Hematopoietic multipotent progenitor cell treated with erythropoietin and hydrocortisone succinate and interleukin-3 and kit ligand, for 6 days (in vitro differentiated cells): ENCODE measurements around the gene EXOC6B.
"Not testable (repeated sequence)": the region's sequence is repeated elsewhere in the genome, so short reads cannot be mapped to it uniquely, and the experiment has no call there.

Experiments used
- DNase-seq: peaks from one replicate; pipeline ENCODE4 v3.0.0-alpha.2; 2015

EXOC6B gene

DNA sequence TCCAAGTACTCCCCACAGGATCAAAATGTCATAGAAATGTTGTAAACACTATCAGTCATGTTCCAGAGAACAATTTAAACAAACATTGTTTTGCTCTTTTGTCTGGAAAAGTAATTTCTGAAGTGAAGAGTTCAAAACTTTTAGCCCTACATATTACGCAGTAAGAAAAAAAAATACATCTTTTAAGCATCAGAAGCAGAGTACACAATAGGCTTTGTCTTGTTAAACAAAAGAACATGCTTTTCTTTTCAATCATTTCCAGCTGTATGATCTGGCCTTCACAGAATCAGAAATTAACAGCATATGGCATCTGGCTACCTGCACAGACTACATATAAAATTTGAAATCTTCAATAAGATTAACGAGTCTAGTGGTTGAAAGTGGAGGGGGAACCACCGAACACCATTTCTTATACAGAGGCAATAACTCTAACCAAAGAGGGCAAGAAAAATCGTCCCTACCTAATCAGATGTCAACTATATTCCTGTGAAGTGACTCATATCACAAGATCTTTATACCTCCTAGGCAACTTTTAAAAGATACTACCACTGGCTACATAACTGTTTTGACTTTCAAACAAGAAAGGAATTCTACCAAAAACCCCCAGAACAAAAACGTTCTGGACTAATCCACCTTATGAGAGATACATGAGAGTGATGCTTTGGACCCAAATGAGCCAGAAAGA is 149.3 kb downstream of the EXOC6B start:
- DNase-seq, result no peak

DNA sequence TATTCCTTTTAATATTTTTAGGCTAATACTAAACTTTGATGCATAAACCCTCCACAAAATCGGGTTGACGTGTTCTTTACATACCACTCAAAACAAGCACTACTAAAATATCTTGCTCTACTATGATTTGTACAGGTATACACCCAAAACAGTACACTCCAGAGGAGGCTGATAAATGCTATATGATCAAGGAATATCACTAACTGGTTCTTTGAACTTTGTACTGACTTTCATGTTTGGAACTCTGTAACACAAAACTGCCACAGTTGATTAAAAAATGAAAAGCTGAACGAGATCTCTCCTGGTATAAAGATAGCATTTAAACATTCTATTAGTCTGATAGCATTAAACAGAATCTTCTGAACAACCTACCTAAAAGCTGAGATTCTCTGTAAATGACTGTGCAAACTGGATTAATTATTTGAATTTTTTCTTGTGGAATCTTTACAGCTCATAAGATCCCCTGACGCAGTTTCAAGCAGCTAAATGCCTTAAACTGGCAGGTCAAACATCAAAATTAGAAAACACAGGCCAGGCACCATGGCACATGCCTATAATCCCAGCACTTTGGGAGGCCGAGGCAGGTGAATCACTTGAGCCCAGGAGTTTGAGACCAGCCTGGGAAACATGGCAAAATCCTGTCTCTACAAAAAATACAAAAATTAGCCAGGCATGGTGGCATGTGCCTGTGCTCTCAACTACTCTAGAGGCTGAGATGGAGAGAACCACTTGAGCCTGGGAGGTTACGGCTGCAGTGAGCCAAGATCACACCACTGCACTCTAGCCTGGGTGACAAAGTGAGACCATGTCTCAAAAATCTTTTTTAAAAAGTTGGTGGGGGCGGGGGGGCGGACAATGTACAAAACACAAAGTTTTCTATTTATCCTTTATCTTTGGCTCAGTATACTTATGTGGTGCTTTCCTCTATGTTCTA is 150.6 kb downstream of the EXOC6B start:
- DNase-seq, result no peak

DNA sequence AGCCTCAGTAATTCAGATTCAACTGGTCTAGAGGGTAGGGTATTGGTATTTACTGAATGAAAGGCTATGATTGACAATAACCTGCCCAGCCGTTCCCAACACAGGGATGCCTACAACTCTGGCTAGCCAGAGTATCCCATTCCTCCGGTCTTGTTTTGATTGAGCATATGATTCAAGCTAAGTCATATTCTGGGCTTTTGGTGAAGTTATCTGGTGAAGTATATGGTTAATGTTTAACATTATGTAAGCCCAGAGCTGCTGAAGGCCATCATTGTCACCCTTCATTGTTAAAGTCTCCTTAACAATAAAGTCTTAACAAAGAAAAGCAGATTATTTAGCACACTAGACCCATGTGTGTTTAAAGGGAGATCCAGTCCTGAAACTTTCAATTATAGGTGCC is 152.6 kb downstream of the EXOC6B start:
- DNase-seq, result no peak

DNA sequence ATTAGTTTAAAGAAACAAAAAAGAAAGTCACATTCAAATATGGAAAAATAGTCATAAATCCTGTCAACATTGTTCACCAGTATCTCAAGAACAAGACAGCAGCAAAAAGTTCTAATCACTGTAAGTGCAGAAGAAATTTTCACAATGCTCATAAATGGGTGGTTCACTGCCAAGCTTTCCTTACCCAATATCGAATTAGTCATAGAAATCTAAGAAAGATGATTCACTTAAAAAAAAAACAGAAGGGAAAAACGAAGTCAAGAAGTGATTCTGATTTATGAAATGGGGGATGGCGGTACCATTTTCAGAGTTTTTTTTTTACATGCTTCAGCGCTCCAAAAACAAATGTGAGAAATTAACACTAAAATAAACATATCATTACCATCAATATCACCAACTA is 156.7 kb downstream of the EXOC6B start:
- no peak for DNase-seq

DNA sequence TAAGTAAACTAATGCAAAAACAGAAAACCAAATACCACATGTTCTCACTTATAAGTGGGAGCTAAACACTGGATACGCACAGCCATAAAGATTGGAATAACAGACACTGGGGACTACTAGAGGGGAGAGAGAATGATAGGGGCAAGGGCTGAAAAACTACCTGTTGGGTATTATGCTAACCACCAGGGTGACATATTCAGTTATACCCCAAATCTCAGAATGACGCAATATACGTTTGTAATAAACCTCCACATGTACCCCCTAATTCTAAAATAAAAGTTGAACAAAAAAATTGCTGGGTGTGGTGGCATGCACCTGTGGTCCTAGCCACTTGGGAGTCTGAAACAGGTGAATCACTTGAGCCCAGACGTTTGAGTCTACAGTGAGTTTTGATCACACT is 157.2 kb downstream of the EXOC6B start:
- no peak for DNase-seq

DNA sequence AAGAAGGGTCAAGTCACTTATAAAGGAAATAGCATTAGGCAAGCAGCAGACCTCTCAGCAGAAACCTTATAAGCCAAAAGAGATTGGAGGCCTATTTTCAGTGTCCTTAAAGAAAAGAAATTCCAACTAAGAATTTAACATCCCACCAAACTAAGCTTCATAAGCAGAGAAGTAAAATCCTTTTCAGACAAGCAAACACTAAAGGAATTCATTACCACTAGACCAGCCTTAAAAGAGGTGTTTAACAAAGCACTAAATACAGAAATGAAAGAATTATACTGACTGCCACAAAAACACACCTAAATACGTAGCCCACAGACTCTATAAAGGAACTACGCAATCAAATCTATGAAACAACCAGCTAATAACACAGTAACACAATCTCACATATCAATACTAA is 160.4 kb downstream of the EXOC6B start:
- DNase-seq, result no peak

DNA sequence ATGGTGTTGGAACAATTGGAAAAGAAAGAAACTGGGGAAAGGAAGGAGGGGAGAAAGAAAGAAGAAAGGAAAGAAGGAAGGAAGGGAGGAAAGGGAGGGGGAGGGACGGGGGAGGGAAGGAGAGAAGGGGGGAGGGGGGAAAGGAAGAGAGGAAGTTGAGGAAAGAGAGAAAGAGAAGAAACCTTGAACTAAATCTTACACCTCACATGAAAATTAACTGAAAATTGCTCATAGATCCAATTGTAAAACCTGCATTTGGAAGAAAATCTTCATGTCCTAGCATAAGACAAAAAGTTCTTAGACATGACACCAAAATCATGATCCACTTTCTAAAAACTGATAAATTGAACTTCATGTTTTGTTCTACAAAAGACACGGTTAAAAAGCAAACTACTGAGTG is 163.8 kb downstream of the EXOC6B start:
- DNase-seq, result no peak

DNA sequence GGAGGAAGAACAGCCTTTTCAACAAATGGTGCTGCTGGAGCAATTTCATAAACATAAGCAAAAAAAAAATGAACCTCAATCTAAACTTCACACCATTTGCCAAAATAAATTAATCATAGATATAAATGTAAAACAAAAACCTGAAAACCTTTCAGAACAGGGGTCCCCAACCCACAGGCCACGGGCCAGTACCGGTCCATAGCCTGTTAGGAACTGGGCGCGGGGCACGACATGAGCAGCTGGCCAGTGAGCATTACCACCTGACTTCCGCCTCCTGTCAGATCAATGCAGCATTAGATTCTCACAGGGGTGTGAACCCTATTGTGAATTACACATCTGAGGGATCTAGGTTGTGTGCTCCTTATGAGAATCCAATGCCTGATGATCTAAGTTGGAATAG is 176.0 kb downstream of the EXOC6B start:
- no peak for DNase-seq

DNA sequence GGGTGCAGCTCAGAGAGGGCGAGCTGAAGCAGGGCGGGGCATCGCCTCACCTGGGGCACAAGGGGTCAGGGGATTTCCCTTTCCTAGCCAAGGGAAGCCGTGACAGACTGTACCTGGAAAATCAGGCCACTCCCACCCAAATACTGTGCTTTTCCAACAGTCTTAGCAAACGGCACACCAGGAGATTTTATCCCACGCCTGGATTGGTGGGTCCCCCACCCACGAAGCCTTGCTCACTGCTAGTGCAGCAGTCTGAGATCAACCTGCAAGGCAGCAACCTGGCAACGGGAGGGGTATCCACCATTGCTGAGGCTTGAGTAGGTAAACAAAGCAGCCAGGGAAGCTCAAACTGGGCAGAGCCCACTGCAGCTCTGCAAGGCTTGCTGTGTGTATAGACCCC is 184.6 kb downstream of the EXOC6B start:
- DNase-seq, result not testable (repeated sequence)

DNA sequence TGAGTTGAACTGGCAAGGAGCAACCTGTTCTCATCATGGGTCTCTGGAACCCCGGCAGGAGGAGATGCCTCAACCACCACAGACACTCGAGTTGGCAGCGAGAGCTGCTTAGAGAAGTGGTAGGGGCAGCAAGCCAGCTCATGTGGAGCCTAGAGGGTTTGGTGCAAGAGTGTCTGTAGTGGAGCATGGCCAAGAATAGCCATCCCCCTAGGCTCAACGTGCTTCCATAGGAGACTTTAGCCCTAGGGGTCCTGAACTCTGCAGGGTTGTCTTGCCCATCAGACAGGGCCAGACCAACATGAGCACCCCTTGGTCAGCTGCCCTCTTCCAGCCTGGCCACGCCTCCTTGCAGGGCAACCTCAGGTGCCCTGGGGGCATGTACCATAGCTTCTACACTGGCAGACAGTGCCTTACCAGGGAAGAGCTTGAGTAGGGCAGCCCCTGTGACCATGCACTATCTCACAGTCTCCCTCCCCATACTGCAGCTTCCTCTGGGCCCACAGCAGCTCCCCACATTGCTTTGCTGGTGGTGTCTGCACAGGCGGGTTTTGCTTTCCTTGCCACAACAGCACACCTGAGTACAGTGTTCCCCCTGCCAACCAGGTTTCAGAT is 187.1 kb downstream of the EXOC6B start:
- no peak for DNase-seq

DNA sequence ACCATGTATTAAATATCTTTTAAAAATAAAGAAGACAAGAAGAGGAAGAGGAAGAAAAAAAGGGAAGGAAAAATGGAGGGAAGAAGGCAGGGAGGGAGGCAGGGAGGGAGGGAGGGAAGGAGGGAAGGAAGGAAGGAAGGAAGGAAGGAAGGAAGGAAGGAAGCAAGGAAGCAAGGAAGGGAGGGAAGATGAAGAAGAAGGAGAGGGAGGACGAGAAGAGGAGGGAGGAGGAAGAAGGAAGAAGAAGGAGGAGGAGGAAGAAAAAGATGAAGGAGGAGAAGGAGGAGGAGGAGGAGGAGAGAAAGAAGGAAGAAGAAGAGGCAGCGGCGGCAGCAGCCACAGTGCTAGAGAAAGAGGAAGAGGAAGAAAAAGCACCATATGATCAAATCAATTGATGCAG is 189.6 kb downstream of the EXOC6B start:
- DNase-seq, result no peak

DNA sequence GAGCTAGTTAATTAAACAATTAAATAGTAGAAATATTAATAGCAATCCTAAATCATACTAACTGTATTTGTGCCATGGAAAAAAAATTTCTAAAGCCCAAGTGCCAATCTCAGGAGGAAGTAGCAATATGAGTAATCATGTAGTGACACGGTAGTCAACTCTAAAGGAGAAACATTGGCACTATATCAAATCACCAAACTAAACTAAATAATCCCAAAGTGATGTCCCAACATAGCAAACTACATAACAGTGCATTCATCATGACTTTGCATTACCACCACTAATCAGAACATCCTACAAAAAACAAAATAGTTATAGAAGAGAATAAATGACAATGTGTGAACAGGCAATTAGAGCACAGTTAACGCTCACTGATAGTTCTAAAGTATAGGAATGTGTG is 195.1 kb downstream of the EXOC6B start:
- DNase-seq, result no peak

DNA sequence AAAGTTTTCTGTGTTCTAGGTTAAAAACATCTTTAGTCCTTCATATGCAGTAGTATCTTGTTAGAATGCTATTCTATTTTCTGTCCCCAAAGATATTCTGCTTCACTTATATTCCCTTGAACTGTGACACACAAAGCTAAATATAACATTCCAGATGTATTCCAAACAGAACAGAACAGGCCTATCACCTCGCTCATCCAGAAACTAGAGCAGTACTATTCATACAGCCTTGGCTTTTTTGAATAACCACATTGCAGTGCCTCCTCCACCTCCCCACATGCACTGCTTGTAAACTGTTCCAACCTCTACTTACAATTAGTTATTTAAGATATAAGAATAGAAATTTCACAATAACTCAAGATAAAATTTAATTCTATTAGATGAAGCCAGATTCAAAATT is 196.8 kb downstream of the EXOC6B start:
- DNase-seq, result no peak

DNA sequence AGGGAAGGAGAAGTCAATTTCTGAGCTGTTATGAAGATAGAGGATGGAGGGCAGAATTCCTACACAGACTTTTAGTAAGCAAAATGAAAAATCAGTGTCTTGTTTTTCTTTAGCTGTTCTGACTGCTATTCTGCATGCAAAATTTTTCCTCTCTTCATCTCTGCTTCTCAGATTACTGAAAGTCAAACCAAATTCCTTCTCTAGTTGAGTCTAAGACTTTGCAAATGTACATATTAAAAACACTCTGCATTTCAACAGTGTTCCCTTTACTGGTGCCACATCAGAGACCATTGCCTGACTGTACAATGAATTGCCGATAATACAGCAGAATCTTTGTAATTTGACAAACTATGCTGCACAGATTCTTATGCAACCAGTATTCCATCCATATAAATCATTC is 198.8 kb downstream of the EXOC6B start:
- no peak for DNase-seq

DNA sequence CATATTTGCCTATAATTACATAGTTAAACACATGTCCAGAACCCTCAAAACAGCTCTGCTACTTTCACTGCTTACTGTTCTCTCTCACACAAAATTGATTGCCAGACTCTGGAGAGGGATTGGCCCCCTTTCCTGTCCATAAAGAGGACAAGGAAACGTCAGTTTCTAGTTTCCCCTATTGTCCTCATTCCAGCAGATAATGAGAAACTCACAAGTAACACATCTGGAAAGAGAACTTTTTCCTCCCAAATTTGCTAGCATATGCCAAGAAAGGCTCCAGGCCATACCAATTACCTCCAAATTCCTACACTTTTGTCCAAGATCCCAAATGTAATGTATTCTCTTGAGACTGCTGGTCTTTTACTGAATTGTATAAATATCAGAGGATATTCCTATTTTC is 200.5 kb downstream of the EXOC6B start:
- DNase-seq, result no peak

DNA sequence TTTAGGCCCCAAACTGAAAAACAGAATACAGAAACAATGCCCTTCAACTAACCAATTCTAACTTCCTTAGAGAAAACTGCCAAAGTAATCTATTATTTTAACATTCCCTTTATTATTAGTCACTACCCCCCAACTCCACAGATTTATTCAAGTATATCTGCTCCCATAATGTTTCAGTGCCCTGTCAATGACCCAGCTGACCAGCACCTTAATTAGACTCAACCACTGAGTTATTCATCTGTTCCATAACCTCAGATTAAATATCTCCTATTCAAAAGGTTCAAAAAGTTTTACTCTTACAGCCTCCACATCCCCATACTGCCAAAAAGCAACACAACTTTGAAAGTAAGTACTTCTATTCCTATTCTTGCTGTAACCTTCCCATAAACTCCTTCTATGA is 202.4 kb downstream of the EXOC6B start:
- no peak for DNase-seq

DNA sequence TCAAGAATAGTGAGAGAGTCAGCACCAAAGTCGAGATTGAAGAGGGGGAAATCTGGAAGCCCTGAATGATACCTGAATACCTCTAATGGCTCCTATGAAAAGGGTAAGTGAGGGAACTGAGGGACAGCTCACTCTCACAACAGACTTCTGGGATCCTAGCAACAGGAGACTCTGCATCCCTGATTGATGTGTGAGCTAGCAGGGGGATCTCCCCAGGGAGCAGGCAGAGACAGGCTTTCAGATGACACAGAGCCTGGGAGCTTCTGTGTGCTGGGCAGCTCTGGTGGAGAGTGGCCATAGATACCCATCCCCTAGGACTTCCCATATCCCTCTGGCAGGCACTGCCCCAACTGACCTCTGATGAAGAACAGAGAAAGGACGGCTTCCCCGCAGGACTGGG is 206.2 kb downstream of the EXOC6B start:
- DNase-seq, result no peak

DNA sequence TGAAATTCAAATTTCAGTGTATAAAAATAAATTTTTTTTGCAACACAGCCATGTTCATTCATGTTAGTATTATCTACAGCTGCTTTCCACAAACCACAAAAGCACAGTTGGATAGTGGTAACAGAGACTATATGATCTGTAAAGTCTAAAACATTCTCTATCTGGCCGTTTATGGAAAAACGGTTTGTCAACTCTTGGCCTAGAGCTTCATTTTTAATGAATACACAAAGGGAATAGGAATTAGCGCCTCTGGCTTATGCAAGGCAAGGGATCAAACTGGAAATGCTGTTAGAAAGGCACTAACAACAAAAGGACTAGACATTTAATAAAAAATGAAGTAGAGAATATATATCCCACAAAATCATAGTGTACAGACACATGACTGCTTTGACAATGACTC is 211.9 kb downstream of the EXOC6B start:
- no peak for DNase-seq

DNA sequence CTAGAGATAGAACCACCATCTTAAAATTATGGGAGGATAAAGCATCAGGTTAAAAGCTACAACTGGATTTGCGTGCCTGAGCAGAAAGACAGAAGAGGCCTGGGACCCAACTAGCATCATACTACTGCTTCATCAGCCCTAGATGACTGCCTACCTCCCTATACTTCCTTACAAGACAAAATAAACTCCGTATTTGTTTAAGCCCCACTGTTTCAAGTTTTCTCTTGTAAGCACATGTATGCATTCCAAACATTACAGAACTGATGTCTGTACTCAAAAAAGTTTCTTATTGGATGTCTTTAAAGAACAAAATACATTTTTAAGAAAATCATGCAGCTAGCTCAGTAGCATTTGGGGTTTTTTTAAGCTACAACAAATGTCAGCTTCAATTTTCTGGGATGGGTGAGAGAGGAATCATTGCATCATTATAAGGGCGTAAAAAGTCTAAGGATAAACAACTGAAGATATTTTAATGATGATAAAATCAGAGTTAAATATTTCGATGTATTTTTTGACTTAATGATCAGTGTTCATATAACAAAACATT is 213.1 kb downstream of the EXOC6B start:
- no peak for DNase-seq

DNA sequence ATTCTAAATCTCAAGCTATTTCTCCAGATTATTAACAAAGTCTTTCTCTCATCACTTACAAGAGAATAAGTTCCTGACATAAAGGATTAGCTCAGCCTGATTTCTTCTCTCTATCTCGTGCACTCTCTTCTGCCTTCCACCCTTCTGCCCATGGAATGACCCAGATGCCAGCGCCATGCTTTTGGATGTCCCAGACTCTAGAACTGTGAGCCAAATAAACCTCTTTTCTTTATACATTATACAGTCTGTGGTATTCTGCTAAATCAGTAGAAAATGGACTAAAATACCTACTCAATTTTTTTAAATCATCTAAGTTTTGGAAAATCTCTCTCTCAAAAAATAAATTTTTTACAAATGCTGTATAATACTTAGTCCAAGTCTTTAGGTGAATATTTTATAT is 218.6 kb downstream of the EXOC6B start:
- DNase-seq, result no peak

DNA sequence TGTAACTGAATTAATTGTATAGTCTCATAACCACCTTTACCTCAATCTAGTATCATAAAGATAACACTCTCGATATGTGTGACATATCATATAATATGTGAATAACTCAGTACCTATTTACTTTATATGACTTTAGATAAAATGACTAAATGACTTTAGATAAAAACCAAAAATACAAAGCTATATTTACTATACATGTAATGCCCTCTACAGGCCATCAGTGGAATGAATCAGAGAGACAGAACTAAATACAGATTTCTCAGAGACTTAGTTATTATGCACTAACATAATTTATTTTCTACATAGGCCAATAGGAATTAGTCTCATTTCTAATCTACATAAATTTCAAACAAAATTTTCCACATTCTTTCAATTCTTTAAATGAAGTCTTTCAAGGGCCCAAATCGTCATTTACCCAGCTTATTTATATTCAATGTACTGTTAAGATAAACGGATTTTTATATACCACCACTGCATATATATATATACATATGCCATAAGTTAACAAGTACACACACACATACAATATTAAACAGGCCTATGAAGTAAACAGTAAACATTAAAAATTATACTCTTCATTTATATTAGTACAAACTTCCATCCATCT is 219.9 kb downstream of the EXOC6B start:
- DNase-seq, result peak; percentile 59

DNA sequence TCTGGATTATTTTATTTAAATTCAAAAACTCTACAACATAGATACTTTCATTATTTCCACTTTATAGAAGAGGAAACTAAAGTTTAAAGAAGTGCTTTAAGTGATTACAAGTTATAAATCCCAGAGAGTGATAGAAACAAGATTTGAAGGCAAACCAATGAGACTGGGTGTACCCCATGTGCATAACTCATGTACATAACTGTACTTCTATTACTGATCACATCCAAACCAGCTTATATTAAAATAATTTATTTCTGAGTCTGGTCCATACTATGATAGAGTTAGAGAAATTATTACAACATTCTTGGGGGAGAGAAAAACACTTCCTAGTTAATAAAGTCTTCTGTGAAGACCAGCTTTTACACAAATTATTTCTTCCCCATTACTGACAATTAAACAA is 221.4 kb downstream of the EXOC6B start:
- DNase-seq, result no peak

DNA sequence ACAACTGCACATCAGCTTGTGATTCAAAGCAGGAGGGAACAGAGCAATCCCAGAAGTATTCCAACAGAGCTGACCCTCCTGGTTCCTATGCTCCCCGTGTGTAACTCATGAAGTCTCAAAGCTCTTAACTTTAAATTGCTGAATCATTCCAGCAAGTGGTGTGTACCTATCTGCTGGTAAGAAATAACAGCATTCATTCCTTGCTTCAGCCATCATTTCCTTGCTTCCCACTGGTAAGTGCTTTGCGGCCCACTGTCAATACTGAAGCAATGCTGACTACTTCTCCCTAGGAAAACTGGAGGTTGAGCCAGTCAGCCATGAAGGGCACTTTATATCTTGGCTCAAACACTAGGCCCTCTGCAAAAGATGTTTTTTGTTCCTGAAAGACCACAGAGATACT is 222.4 kb downstream of the EXOC6B start:
- no peak for DNase-seq
